SJSA1 (cell line): ENCODE measurements around the gene TAF7L. TPM values are rescaled to one million over a fixed set of nuclear protein-coding genes. Genes with fewer than 3 reads are reported as not detected.

ENCODE experiments used
- DNase-seq, 2 experiments: peaks; one replicate each; pipeline ENCODE4 v3.0.0-alpha.2; 2015 to 2020; ENCODE audit warnings: low spot score in 2 of 2, low read depth in 1 of 2
- H3K27ac ChIP-seq: fragments of 250-450 bp; sonication (Bioruptor Pico); 2 replicates; pipeline ENCODE4 v1.5.1; 2020; ENCODE audit warnings: mild to moderate bottlenecking, moderate library complexity
- H3K27me3 ChIP-seq: fragments of 250-450 bp; sonication (Bioruptor Pico); replicated peaks from 2 replicates; pipeline ENCODE4 v1.5.1; 2020; ENCODE audit warnings: mild to moderate bottlenecking, moderate library complexity
- H3K36me3 ChIP-seq: fragments of 250-450 bp; sonication (Bioruptor Pico); 2 replicates; pipeline ENCODE4 v1.5.1; 2020; ENCODE audit warnings: mild to moderate bottlenecking
- H3K4me1 ChIP-seq: fragments of 250-450 bp; sonication (Bioruptor Pico); replicated peaks from 2 replicates; pipeline ENCODE4 v1.6.1; 2021; ENCODE audit warnings: mild to moderate bottlenecking
- H3K4me3 ChIP-seq: fragments of 250-450 bp; sonication (Bioruptor Pico); 2 replicates; pipeline ENCODE4 v1.5.1; 2020; ENCODE audit warnings: mild to moderate bottlenecking
- H3K9me3 ChIP-seq: fragments of 250-450 bp; sonication (Bioruptor Pico); replicated peaks from 2 replicates; pipeline ENCODE4 v1.5.1; 2020; ENCODE audit warnings: mild to moderate bottlenecking
- total RNA-seq: library from RNA; depleted of rRNA; stranded (reverse); fragments of >200 nt; shearing (Covaris generic); gene quantifications from 2 replicates; pipeline ENCODE4 v1.2.3, GENCODE V29; 2014

Gene TAF7L
- total RNA-seq, 1 experiment from 2014 or later = 0.08 TPM

DNA sequence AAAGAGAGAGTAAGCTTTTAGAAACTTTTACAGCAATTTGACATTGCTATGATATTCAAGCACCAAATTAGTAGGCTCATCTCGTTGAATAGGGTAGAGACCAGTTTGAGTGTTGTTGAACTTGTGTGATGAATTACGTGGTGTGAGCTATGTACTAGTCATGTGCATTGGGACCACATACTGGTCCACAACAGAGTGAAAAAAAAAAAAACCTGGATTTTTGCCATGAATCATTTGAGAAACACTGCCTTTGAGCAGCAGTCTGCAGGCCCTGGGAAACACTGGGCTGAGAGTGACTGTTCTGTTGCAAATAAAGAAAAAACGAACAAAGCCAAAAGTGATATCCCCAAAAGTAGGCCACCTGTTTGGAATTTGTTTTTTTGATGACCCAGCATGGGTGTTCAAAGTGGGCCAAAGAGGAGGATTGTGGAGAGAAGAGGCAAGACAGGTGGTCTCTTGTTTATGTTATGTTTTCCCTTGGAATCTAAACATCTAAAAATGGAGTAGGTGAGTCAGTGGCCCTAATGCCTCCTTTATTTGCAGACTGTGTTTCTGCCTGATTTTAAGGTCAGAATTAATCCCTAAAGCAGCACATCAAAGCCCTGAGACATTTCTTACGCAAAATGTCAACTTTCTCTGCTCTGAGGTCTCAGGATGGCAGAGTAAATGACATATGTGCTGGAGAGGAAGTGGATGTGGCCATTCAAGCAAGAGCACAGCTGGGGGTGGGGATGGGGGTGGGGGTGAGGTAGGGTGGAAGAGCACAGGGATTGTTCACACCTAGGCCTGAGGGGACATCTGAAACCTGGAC lies 33.5 kb downstream of the TAF7L start:
- Histone ChIP-seq H3K4me1 (no peaks in the 10 kb centered on the region), H3K36me3 (no peaks in the 10 kb centered on the region), H3K27me3 (no peaks in the 10 kb centered on the region), H3K4me3 (no peak overlapping the region), H3K27ac (no peak overlapping the region), H3K9me3 (no peaks in the 10 kb centered on the region)
- peak in 1 of 2 experiments; percentile 38 for DNase-seq

- no peak overlapping the region for H3K27ac ChIP-seq
- no peak for DNase-seq
Measured at GRCh38 chrX:101252634-101253033, 38.5 kb downstream of the TAF7L start.

GRCh38 chrX:101241531-101241930 lies 49.6 kb downstream of the TAF7L start:
- no peak for DNase-seq
- no peaks in the 10 kb centered on the region for H3K36me3 ChIP-seq
- no peaks in the 10 kb centered on the region for H3K9me3 ChIP-seq
- no peaks in the 10 kb centered on the region for H3K4me1 ChIP-seq
- H3K4me3 ChIP-seq = no peak overlapping the region
- H3K27ac ChIP-seq = no peak overlapping the region
- no peaks in the 10 kb centered on the region for H3K27me3 ChIP-seq

More at GRCh38 chrX:101252634-101253033, 38.5 kb downstream of the TAF7L start:
- Histone ChIP-seq H3K9me3 (no peaks in the 10 kb centered on the region), H3K4me3 (no peak overlapping the region), H3K27me3 (no peaks in the 10 kb centered on the region), H3K36me3 (no peaks in the 10 kb centered on the region), H3K4me1 (no peaks in the 10 kb centered on the region)

- DNase-seq = no peak
- Histone ChIP-seq H3K4me1 (0 out of 2 replicates have a peak, but pooled peaks cover 3% of the 10 kb centered on the region), H3K27ac (no peak overlapping the region), H3K36me3 (no peaks in the 10 kb centered on the region), H3K9me3 (no peaks in the 10 kb centered on the region), H3K4me3 (no peak overlapping the region), H3K27me3 (no peaks in the 10 kb centered on the region)
Measured at GRCh38 chrX:101237041-101237440, 54.1 kb downstream of the TAF7L start.

GRCh38 chrX:101232316-101232715 lies 58.8 kb downstream of the TAF7L start:
- Histone ChIP-seq H3K27me3 (no peaks in the 10 kb centered on the region), H3K4me1 (peaks cover 21% of the 10 kb centered on the region), H3K27ac (no peak overlapping the region), H3K36me3 (no peaks in the 10 kb centered on the region), H3K4me3 (no peak overlapping the region), H3K9me3 (no peaks in the 10 kb centered on the region)
- DNase-seq = no peak

- Histone ChIP-seq H3K4me3 (no peak overlapping the region), H3K9me3 (no peaks in the 10 kb centered on the region), H3K27ac (no peak overlapping the region), H3K36me3 (no peaks in the 10 kb centered on the region), H3K27me3 (no peaks in the 10 kb centered on the region), H3K4me1 (peaks cover 21% of the 10 kb centered on the region)
- DNase-seq = no peak
Measured at GRCh38 chrX:101231080-101231479, 60.1 kb downstream of the TAF7L start.

- Histone ChIP-seq H3K27me3 (no peaks in the 10 kb centered on the region), H3K9me3 (no peaks in the 10 kb centered on the region), H3K36me3 (no peaks in the 10 kb centered on the region), H3K4me1 (peaks cover 21% of the 10 kb centered on the region), H3K4me3 (no peak overlapping the region), H3K27ac (no peak overlapping the region)
- DNase-seq = no peak
Measured at GRCh38 chrX:101230636-101231035, 60.5 kb downstream of the TAF7L start.

- no peaks in the 10 kb centered on the region for H3K9me3 ChIP-seq
- no peaks in the 10 kb centered on the region for H3K36me3 ChIP-seq
- no peaks in the 10 kb centered on the region for H3K27me3 ChIP-seq
- DNase-seq = peak in 1 of 2 experiments; percentile 34
- no peak overlapping the region for H3K27ac ChIP-seq
- peaks cover 21% of the 10 kb centered on the region for H3K4me1 ChIP-seq
- H3K4me3 ChIP-seq = no peak overlapping the region
Measured at GRCh38 chrX:101229170-101229569, 62.0 kb downstream of the TAF7L start.

DNA sequence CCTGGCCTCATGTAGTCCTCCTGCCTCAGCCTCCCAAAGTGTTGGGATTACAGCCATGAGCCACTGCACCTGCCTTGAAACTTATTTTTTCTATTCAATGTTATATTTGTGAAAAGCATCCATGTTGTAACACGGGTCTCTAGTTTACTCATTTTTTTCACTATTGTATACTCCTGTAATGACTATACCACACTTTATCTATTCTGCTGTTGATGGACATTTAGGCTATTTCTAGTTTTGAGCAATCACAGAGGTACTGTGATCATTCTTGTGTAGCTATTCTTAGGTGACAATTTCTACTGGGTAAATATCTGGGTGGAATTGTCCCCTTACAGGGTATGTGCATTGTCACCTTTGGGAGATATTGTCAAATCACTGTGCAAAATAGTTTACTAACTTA lies 67.9 kb downstream of the TAF7L start:
- H3K27me3 ChIP-seq = no peaks in the 10 kb centered on the region

GRCh38 chrX:101220662-101221260 lies 70.4 kb downstream of the TAF7L start:
- Histone ChIP-seq H3K4me1 (no peaks in the 10 kb centered on the region; the same call in 1 of the 2 replicates), H3K36me3 (no peaks in the 10 kb centered on the region), H3K27me3 (no peaks in the 10 kb centered on the region), H3K4me3 (no peak overlapping the region), H3K9me3 (no peaks in the 10 kb centered on the region), H3K27ac (no peak overlapping the region)
- no peak for DNase-seq

More for the DNA sequence above, 67.9 kb downstream of the TAF7L start:
- Histone ChIP-seq H3K36me3 (no peaks in the 10 kb centered on the region), H3K9me3 (no peaks in the 10 kb centered on the region), H3K27ac (no peak overlapping the region), H3K4me3 (no peak overlapping the region), H3K4me1 (no peaks in the 10 kb centered on the region; the same call in 1 of the 2 replicates)
- DNase-seq = no peak

DNA sequence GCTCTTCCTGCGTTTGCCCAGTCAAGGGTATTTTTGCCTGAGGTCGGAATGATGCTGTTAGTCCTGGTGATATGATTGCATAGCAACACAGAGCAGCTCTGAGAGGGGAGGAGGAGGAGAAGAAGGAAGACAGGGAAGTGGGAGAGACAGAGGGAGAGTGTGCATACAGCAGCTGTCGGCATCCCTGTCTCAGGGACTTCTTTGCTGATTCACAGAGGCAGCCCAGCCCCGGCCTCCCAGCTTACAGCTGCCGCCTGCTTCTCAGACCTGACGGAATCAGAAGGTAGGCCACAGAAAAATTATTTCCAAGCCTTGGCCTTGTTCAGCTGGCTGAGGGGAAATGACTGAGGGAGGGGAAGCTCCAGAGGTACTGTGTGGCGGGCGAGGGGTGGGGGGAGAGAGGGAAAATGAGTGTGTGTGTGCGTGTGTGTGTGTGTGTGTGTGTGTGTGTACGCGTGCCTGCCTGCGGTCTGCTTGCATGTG lies 71.2 kb downstream of the TAF7L start:
- Histone ChIP-seq H3K27ac (no peak overlapping the region), H3K9me3 (no peaks in the 10 kb centered on the region), H3K4me1 (no peaks in the 10 kb centered on the region; the same call in 1 of the 2 replicates), H3K4me3 (no peak overlapping the region), H3K27me3 (no peaks in the 10 kb centered on the region), H3K36me3 (no peaks in the 10 kb centered on the region)
- no peak for DNase-seq

- no peak within 1 kb of the TSS for H3K4me3 ChIP-seq
- no peak for DNase-seq
- no peaks in the 10 kb centered on the region for H3K9me3 ChIP-seq
Measured at GRCh38 chrX:101219116-101219863, 71.8 kb downstream of the TAF7L start, which contains the start of gene DRP2. Gene DRP2 (plus strand): TSS chrX:101219786. CDS start chrX:101231648, 11,862 bp downstream.

More at GRCh38 chrX:101219116-101219863, 71.8 kb downstream of the TAF7L start, which contains the start of gene DRP2:
- Histone ChIP-seq H3K36me3 (no peaks in the 10 kb centered on the region), H3K4me1 (no peaks in the 10 kb centered on the region; the same call in 1 of the 2 replicates), H3K27me3 (no peaks in the 10 kb centered on the region), H3K27ac (no peak within 1 kb of the TSS)
